Superior temporal gyrus (tissue), 1 donor: ENCODE results near the gene WNK2.

Experiments used
- DNase-seq: peaks from one replicate; pipeline ENCODE4 v3.0.0-alpha.2; 2016; ENCODE audit errors: extremely low spot score

The WNK2 gene

DNA sequence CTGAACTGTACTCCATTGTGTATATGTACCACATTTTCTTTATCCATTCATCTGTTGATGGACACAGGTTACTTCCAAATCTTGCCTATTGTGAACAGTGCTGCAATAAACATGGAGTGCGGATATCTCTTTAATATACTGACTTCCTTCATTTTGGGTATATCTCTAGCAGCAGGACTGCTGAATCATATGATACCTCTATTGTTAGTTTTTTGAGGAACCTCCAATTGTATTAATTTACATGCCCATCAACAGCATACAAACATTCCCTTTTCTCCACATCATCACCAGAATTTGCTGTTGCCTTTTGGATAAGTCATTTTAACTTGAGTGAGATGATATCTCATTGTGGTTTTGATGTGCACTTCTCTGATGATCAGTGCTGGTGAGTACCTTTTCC, 185.7 kb downstream of the WNK2 start:
- DNase-seq, result no peak
